SK-N-SH (cell line): Measurements from ENCODE around the gene SMYD3. TPM values are rescaled to one million over a fixed set of nuclear protein-coding genes. Genes with fewer than 3 reads are reported as not detected.

ENCODE experiments used
- CTCF ChIA-PET: fragments of 300-600, 350-600 bp; formaldehyde crosslinking; extraction: SDS; loops from one replicate; lab custom pipeline; 2021; lab: Yijun Ruan, JAX
- POLR2A ChIA-PET: fragments of 350-600 bp; sonication (Branson Sonifier 250); formaldehyde crosslinking; extraction: SDS; loops from one replicate; lab custom pipeline; 2020; ENCODE audit warnings: antibody characterized with exemption, inconsistent platforms; lab: Yijun Ruan, JAX
- DNase-seq: peaks from one replicate; pipeline ENCODE4 v3.0.0; 2012
- H2AFZ ChIP-seq: fragments of 200-600 bp; sonication (generic); 2 replicates; pipeline ENCODE4 v1.8.1; 2016; ENCODE audit warnings: antibody characterized with exemption, mild to moderate bottlenecking, low read depth
- H3F3A ChIP-seq: fragments of 200-600 bp; sonication (generic); replicated peaks from 2 replicates; pipeline ENCODE3; 2016; ENCODE audit warnings: antibody characterized with exemption, mild to moderate bottlenecking; ENCODE audit not compliant: insufficient read depth
- H3K27ac ChIP-seq, 2 experiments: fragments of 200-500 bp in 1 of 2; fragments of 200-600 bp in 1 of 2; sonication (Bioruptor generic) in 1 of 2; sonication (generic), shearing (Covaris generic) in 1 of 2; 2 replicates each; pipeline versions ENCODE4 v1.5.1 to v1.6.1; 2014 to 2016; ENCODE audit warnings: low read depth in 2 of 2, inconsistent platforms in 1 of 2, low read length in 1 of 2, mild to moderate bottlenecking in 1 of 2, mixed read lengths in 1 of 2
- H3K27me3 ChIP-seq: fragments of 200-600 bp; sonication (generic), shearing (Covaris generic); 2 replicates; pipeline ENCODE4 v1.6.1; 2016; ENCODE audit warnings: mixed run types; ENCODE audit not compliant: insufficient read depth
- H3K36me3 ChIP-seq, 2 experiments: fragments of 200-500 bp in 1 of 2; fragments of 200-600 bp in 1 of 2; sonication (Bioruptor generic) in 1 of 2; sonication (generic) in 1 of 2; replicated peaks in 1 of 2; 2 replicates each; pipeline versions ENCODE3 to v1.5.1; 2014 to 2016; ENCODE audit warnings: low read length in 1 of 2, mild to moderate bottlenecking in 1 of 2; ENCODE audit not compliant: insufficient read depth in 2 of 2, control insufficient read depth in 1 of 2
- H3K4me1 ChIP-seq, 2 experiments: fragments of 200-500 bp in 1 of 2; fragments of 200-600 bp in 1 of 2; sonication (Bioruptor generic) in 1 of 2; sonication (generic), shearing (Covaris generic) in 1 of 2; 2 replicates each; pipeline versions ENCODE4 v1.5.1 to v1.6.1; 2014 to 2016; ENCODE audit warnings: low read depth in 1 of 2, low read length in 1 of 2, mixed run types in 1 of 2; ENCODE audit not compliant: insufficient read depth in 2 of 2, control insufficient read depth in 1 of 2
- H3K4me2 ChIP-seq: fragments of 200-600 bp; sonication (generic), shearing (Covaris generic); 2 replicates; pipeline ENCODE4 v1.6.1; 2017; ENCODE audit warnings: mixed run types
- H3K4me3 ChIP-seq, 2 experiments: fragments of 200-500 bp in 1 of 2; fragments of 200-600 bp in 1 of 2; sonication (Bioruptor generic) in 1 of 2; sonication (generic), shearing (Covaris generic) in 1 of 2; 2 replicates each; pipeline versions ENCODE4 v1.5.1 to v1.8.1; 2014 to 2016; ENCODE audit warnings: low read depth in 2 of 2, inconsistent platforms in 1 of 2, low read length in 1 of 2, mild to moderate bottlenecking in 1 of 2, mixed read lengths in 1 of 2, moderate library complexity in 1 of 2
- H3K79me2 ChIP-seq: fragments of 200-600 bp; sonication (generic); 2 replicates; pipeline ENCODE4 v1.8.1; 2017; ENCODE audit warnings: mild to moderate bottlenecking; ENCODE audit not compliant: insufficient read depth
- H3K9ac ChIP-seq: fragments of 200-600 bp; sonication (generic); 2 replicates; pipeline ENCODE4 v1.6.1; 2017; ENCODE audit warnings: mixed run types
- H3K9me2 ChIP-seq: fragments of 200-600 bp; sonication (generic); 2 replicates; pipeline ENCODE4 v1.6.1; 2017; ENCODE audit warnings: mixed run types
- H3K9me3 ChIP-seq: fragments of 200-600 bp; sonication (generic); 2 replicates; pipeline ENCODE4 v1.6.1; 2017; ENCODE audit warnings: mixed run types, mild to moderate bottlenecking, moderate library complexity
- H4K20me1 ChIP-seq: fragments of 200-600 bp; sonication (generic); 2 replicates; pipeline ENCODE4 v1.6.1; 2017; ENCODE audit warnings: mild to moderate bottlenecking, mixed run types; ENCODE audit not compliant: insufficient read depth
- CHD2 ChIP-seq: fragments of 150-350 bp; IDR thresholded peaks from 2 replicates; pipeline ENCODE4 v1.6.1; 2018; ENCODE audit warnings: low read length; ENCODE audit not compliant: partially characterized antibody
- CTCF ChIP-seq: fragments of 200-600 bp; sonication (generic); IDR thresholded peaks from 2 replicates; pipeline ENCODE4 v1.6.1; 2017; ENCODE audit warnings: antibody characterized with exemption, mild to moderate bottlenecking, moderate library complexity
- ELF1 ChIP-seq: IDR thresholded peaks from 2 replicates; pipeline ENCODE4 v1.4.0; 2012
- EP300 ChIP-seq, 2 experiments: IDR thresholded peaks; 2 replicates each; pipeline versions ENCODE4 v1.4.0 to v1.6.1; 2012; ENCODE audit warnings: borderline replicate concordance in 1 of 2, low read depth in 1 of 2, low read length in 1 of 2
- FOXJ3 ChIP-seq: sonication (generic); formaldehyde crosslinking; IDR thresholded peaks from 2 replicates; pipeline ENCODE4 v1.5.1; 2020; ENCODE audit warnings: mild to moderate bottlenecking, missing genetic modification reagents
- GATA2 ChIP-seq: sonication (generic); formaldehyde crosslinking; IDR thresholded peaks from 2 replicates; pipeline ENCODE4 v1.5.0; 2020; ENCODE audit warnings: mild to moderate bottlenecking, missing genetic modification reagents
- MEF2A ChIP-seq: IDR thresholded peaks from 2 replicates; pipeline ENCODE4 v1.4.0; 2012; ENCODE audit warnings: low read depth, borderline replicate concordance
- NFIC ChIP-seq: IDR thresholded peaks from 2 replicates; pipeline ENCODE4 v1.4.0; 2012; ENCODE audit warnings: borderline replicate concordance
- NRF1 ChIP-seq: IDR thresholded peaks from 2 replicates; pipeline ENCODE4 v1.6.1; 2012; ENCODE audit warnings: low read depth, mild to moderate bottlenecking, low read length
- PBX3 ChIP-seq: IDR thresholded peaks from 2 replicates; pipeline ENCODE4; 2012
- POLR2AphosphoS5 ChIP-seq: IDR thresholded peaks from 2 replicates; pipeline ENCODE4 v1.6.1; 2012; ENCODE audit warnings: low read depth, low read length
- RCOR1 ChIP-seq: fragments of 150-350 bp; IDR thresholded peaks from 2 replicates; pipeline ENCODE4 v1.6.1; 2017; ENCODE audit warnings: antibody characterized with exemption, low read length
- REST ChIP-seq: IDR thresholded peaks from 2 replicates; pipeline ENCODE4 v1.6.1; 2012; ENCODE audit warnings: mild to moderate bottlenecking, low read depth, low read length, moderate library complexity
- RFX5 ChIP-seq: IDR thresholded peaks from 2 replicates; pipeline ENCODE4 v1.6.1; 2012; ENCODE audit warnings: mild to moderate bottlenecking, improper control_type of control experiment, low read length
- RXRA ChIP-seq: IDR thresholded peaks from 2 replicates; pipeline ENCODE4 v1.4.0; 2012; ENCODE audit warnings: low read depth, mild to moderate bottlenecking, borderline replicate concordance
- SIN3A ChIP-seq: IDR thresholded peaks from 2 replicates; pipeline ENCODE4 v1.6.1; 2012; ENCODE audit warnings: low read depth, mild to moderate bottlenecking, low read length, moderate library complexity, borderline replicate concordance
- YY1 ChIP-seq: IDR thresholded peaks from 2 replicates; pipeline ENCODE4 v1.4.0; 2012; ENCODE audit warnings: low read depth, mild to moderate bottlenecking
- WGBS: methylation state at CpG from one replicate; pipeline ENCODE4 v1.1.6; 2017; ENCODE audit warnings: low lambda C conversion rate; 5-methylcytosine and 5-hydroxymethylcytosine counted together
- polyA plus RNA-seq, 3 experiments: library from polyadenylated mRNA; depleted of rRNA; stranded (reverse); fragments of >200 nt; gene quantifications; 2 replicates each; pipeline ENCODE4 v1.2.3, GENCODE V29; 2012

The SMYD3 gene
- polyA plus RNA-seq, 1 of the 3 experiments (the other 2 are of a cell fraction): 31.4 TPM

GRCh38 chr1:245760301-245760700 is 746.8 kb downstream of the SMYD3 start:
- Histone ChIP-seq H4K20me1 (no peaks in the 10 kb centered on the region), H3K79me2 (no peaks in the 10 kb centered on the region), H3K4me2 (no peak overlapping the region), H2AFZ (no peak overlapping the region), H3K36me3 (peaks cover 5% of the 10 kb centered on the region in 2 experiments), H3K9ac (no peak overlapping the region), H3K9me2 (no peaks in the 10 kb centered on the region), H3K27ac (no peak overlapping the region), H3F3A (peaks cover 4% of the 10 kb centered on the region), H3K27me3 (no peaks in the 10 kb centered on the region), H3K9me3 (no peaks in the 10 kb centered on the region), H3K4me1 (peaks cover 6 to 7% of the 10 kb centered on the region in 2 experiments), H3K4me3 (no peak overlapping the region)
- WGBS: 98% methylated on average over 4 of the region's 4 CpGs
- ChIA-PET POLR2A (no interaction called here), CTCF (interaction anchor here (0.9 kb wide), 1 partner anchor 29 kb away, joined by 3 read pairs; no protein-coding TSS in a partner anchor)
- TF ChIP-seq RCOR1 (no peak), PBX3 (no peak), POLR2AphosphoS5 (no peak), ELF1 (no peak), FOXJ3 (CRISPR knock-in tag) (no peak), CTCF (no peak), CHD2 (no peak)
- no peak for DNase-seq

GRCh38 chr1:245754463-245754961 is 752.6 kb downstream of the SMYD3 start:
- Histone ChIP-seq H2AFZ (no peak overlapping the region), H3K27me3 (no peaks in the 10 kb centered on the region), H3K9ac (no peak overlapping the region), H3K27ac (peak overlapping the region; percentile 25 to 97; a peak in 3 of 4 replicates), H3F3A (peaks cover 4% of the 10 kb centered on the region), H3K4me1 (peaks cover 7 to 43% of the 10 kb centered on the region in 2 experiments; a peak in 3 of 4 replicates), H3K4me2 (no peak overlapping the region), H4K20me1 (no peaks in the 10 kb centered on the region), H3K9me2 (no peaks in the 10 kb centered on the region), H3K4me3 (no peak overlapping the region), H3K79me2 (no peaks in the 10 kb centered on the region), H3K36me3 (peaks cover 0 to 2% of the 10 kb centered on the region in 2 experiments), H3K9me3 (no peaks in the 10 kb centered on the region)
- CTCF ChIA-PET: interaction anchor here (0.7 to 2.6 kb wide), 8 partner anchors 37 to 601 kb away, joined by 3 to 13 read pairs (median 3); no protein-coding TSS in a partner anchor
- no peak for TF ChIP-seq CTCF
- TF ChIP-seq POLR2AphosphoS5: no peak
- no peak for TF ChIP-seq NRF1
- peak; percentile 17; the same call in 1 of the 2 replicates for TF ChIP-seq NFIC
- 0 out of 2 replicates have a peak, but pooled peaks have one; percentile 16 for TF ChIP-seq FOXJ3 (CRISPR knock-in tag)
- TF ChIP-seq CHD2: no peak
- no peak for TF ChIP-seq SIN3A
- no peak for TF ChIP-seq YY1
- no peak for TF ChIP-seq REST
- no peak for TF ChIP-seq RFX5
- TF ChIP-seq RXRA: no peak
- peak in 1 of 2 experiments; percentile 60; a peak in 2 of 4 replicates for TF ChIP-seq EP300 (IDR thresholded peaks at IDR 0.05; ENCODE audit: borderline replicate concordance in 1 of 2, low read depth in 1 of 2, low read length in 1 of 2)
- no peak for TF ChIP-seq MEF2A
- peak; percentile 57 for TF ChIP-seq GATA2 (CRISPR knock-in tag)
- DNase-seq: no peak
- POLR2A ChIA-PET: interaction anchor here (0.6 to 2.0 kb wide), 5 partner anchors 10 to 600 kb away, joined by 3 to 19 read pairs (median 3); partner anchors contain the start of gene KIF26B
- WGBS: 52% methylated on average over 3 of the region's 3 CpGs
